HCT116 (cell line): ENCODE results near the gene SHISAL1.

Experiments used
- EZH2phosphoT487 ChIP-seq: fragments of 200-600 bp; IDR thresholded peaks from 2 replicates; pipeline ENCODE4 v1.6.1; 2018; ENCODE audit warnings: antibody characterized with exemption, borderline replicate concordance
- RAD21 ChIP-seq: IDR thresholded peaks from 2 replicates; pipeline ENCODE4 v1.6.1; 2012; ENCODE audit warnings: low read depth, mild to moderate bottlenecking
- SP1 ChIP-seq: IDR thresholded peaks from 2 replicates; pipeline ENCODE4 v1.6.1; 2012; ENCODE audit warnings: low read depth
- TF ChIP-seq, protein P1 (sequence below), 3 experiments: fragments of 200-600 bp in 1 of 3; sonication (generic) in 1 of 3; IDR thresholded peaks in 2 of 3; conservative IDR thresholded peaks in 1 of 3; 2 replicates each; pipeline ENCODE4 v1.5.1; 2012 to 2017; ENCODE audit warnings: low read depth in 2 of 3, low read length in 2 of 3, antibody characterized with exemption in 1 of 3, borderline replicate concordance in 1 of 3, control low read depth in 1 of 3, mild to moderate bottlenecking in 1 of 3, mixed read lengths in 1 of 3, mixed run types in 1 of 3, moderate library complexity in 1 of 3; ENCODE audit not compliant: insufficient read depth in 1 of 3
- TF ChIP-seq, protein P2 (sequence below): IDR thresholded peaks from 2 replicates; pipeline ENCODE4 v1.6.1; 2012
- TF ChIP-seq, protein P3 (sequence below): IDR thresholded peaks from 2 replicates; pipeline ENCODE4 v1.6.1; 2012; ENCODE audit warnings: low read depth

DNA sequence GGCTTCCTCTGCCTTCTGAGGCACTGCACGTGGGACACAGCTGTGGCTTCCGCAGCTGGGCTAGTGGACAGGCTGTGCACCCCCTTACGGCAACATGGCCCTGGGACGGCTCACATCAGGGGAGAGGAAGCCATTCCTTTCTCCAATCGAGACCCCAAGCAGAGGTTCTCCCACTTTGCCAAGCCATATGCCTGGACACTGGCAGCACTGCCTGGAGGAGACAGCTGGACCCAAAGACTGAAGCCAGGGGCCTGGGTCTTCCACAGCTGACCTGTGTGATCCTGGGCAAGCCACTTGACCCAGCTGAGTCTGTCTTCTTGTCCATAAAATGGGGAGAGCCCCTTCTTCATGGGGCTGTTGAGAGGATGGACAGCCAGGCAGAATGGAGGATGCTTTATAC is 65.4 kb downstream of the SHISAL1 start:
- TF ChIP-seq, protein P1, sequence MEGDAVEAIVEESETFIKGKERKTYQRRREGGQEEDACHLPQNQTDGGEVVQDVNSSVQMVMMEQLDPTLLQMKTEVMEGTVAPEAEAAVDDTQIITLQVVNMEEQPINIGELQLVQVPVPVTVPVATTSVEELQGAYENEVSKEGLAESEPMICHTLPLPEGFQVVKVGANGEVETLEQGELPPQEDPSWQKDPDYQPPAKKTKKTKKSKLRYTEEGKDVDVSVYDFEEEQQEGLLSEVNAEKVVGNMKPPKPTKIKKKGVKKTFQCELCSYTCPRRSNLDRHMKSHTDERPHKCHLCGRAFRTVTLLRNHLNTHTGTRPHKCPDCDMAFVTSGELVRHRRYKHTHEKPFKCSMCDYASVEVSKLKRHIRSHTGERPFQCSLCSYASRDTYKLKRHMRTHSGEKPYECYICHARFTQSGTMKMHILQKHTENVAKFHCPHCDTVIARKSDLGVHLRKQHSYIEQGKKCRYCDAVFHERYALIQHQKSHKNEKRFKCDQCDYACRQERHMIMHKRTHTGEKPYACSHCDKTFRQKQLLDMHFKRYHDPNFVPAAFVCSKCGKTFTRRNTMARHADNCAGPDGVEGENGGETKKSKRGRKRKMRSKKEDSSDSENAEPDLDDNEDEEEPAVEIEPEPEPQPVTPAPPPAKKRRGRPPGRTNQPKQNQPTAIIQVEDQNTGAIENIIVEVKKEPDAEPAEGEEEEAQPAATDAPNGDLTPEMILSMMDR (IDR thresholded peaks at IDR 0.05 in 2 of 3, conservative IDR thresholded peaks at IDR 0.05 in 1 of 3; ENCODE audit: borderline replicate concordance in 1 of 3, insufficient read depth in 1 of 3, low read depth in 2 of 3, low read length in 2 of 3): no peak
- TF ChIP-seq, protein P2, sequence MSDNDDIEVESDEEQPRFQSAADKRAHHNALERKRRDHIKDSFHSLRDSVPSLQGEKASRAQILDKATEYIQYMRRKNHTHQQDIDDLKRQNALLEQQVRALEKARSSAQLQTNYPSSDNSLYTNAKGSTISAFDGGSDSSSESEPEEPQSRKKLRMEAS: no peak
- TF ChIP-seq, protein P3, sequence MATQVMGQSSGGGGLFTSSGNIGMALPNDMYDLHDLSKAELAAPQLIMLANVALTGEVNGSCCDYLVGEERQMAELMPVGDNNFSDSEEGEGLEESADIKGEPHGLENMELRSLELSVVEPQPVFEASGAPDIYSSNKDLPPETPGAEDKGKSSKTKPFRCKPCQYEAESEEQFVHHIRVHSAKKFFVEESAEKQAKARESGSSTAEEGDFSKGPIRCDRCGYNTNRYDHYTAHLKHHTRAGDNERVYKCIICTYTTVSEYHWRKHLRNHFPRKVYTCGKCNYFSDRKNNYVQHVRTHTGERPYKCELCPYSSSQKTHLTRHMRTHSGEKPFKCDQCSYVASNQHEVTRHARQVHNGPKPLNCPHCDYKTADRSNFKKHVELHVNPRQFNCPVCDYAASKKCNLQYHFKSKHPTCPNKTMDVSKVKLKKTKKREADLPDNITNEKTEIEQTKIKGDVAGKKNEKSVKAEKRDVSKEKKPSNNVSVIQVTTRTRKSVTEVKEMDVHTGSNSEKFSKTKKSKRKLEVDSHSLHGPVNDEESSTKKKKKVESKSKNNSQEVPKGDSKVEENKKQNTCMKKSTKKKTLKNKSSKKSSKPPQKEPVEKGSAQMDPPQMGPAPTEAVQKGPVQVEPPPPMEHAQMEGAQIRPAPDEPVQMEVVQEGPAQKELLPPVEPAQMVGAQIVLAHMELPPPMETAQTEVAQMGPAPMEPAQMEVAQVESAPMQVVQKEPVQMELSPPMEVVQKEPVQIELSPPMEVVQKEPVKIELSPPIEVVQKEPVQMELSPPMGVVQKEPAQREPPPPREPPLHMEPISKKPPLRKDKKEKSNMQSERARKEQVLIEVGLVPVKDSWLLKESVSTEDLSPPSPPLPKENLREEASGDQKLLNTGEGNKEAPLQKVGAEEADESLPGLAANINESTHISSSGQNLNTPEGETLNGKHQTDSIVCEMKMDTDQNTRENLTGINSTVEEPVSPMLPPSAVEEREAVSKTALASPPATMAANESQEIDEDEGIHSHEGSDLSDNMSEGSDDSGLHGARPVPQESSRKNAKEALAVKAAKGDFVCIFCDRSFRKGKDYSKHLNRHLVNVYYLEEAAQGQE: no peak
- TF ChIP-seq EZH2phosphoT487 (no peak), RAD21 (no peak), SP1 (no peak)
